Ectodermal cell (in vitro differentiated cells): ENCODE measurements around the gene NR2C1.

Experiments
- H3K27ac ChIP-seq: 2 replicates; pipeline ENCODE4 v1.7.0; 2013; ENCODE audit warnings: mild to moderate bottlenecking, low read depth, low read length; ENCODE audit not compliant: insufficient read depth, poor library complexity, severe bottlenecking
- H3K27me3 ChIP-seq: 2 replicates; pipeline ENCODE4 v1.7.0; 2013; ENCODE audit warnings: mild to moderate bottlenecking, low read length; ENCODE audit not compliant: insufficient read depth, control insufficient read depth, poor library complexity, severe bottlenecking
- H3K36me3 ChIP-seq: one replicate; pipeline ENCODE4 v1.7.0; 2013; ENCODE audit warnings: low read length; ENCODE audit not compliant: control insufficient read depth, insufficient read depth
- H3K4me1 ChIP-seq: one replicate; pipeline ENCODE4 v1.7.0; 2013; ENCODE audit warnings: low read length; ENCODE audit not compliant: control insufficient read depth, insufficient read depth
- H3K4me3 ChIP-seq: 2 replicates; pipeline ENCODE4 v1.7.0; 2013; ENCODE audit warnings: low read depth, low read length, control low read depth; ENCODE audit not compliant: insufficient read depth
- H3K9me3 ChIP-seq: 2 replicates; pipeline ENCODE4 v1.7.0; 2013; ENCODE audit warnings: mild to moderate bottlenecking, low read length, moderate library complexity; ENCODE audit not compliant: control insufficient read depth
- WGBS, 2 experiments: methylation state at CpG; one replicate each; pipeline ENCODE4 v1.1.7; 2013; ENCODE audit warnings: missing lambda C conversion rate in 2 of 2; 5-methylcytosine and 5-hydroxymethylcytosine counted together

NR2C1 gene

DNA sequence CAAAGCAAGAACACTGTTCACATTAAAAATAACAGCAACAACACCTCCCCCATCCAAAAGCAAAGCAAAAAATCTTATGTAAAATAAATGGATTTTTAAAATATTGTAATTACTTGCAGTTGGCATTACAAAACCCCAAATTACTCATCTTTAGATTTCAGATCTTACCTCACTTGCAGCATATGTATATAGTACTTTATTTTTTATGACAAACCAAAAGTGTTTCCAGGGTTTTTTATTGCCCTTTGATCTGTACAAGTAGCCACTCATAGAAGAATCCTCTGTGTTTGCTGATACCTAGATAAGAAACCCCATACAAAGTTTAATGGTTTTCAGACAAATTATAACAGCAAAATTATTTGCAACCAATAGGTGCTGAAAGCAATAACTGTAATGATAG is 12.2 kb upstream of the NR2C1 start:
- H3K27me3 ChIP-seq: no peaks in the 10 kb centered on the region
- H3K9me3 ChIP-seq: no peaks in the 10 kb centered on the region
- peaks cover 22% of the 10 kb centered on the region for H3K4me1 ChIP-seq
- H3K4me3 ChIP-seq: no peak overlapping the region
- H3K27ac ChIP-seq: no peak overlapping the region
- no peaks in the 10 kb centered on the region for H3K36me3 ChIP-seq

DNA sequence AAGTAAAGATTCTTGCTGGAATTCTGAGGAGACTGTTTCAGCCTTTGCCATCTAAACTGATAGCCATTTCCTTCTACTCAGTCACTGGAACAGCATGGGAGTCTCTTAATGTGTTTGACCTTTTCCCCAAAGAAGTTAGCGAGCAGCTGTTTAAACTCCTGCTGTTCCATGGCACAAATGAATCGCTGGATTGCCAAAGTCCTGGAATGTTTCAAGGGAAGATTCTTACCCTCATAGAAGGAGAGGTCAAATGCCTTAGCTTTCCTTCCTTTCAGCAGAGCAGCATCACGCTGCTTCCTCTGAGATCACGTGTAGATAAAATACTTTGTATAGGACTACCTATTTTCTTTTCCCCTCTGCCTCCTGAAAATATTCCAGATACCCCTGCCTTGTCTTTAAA is 10.5 kb upstream of the NR2C1 start:
- Histone ChIP-seq H3K27me3 (no peaks in the 10 kb centered on the region), H3K36me3 (no peaks in the 10 kb centered on the region), H3K9me3 (no peaks in the 10 kb centered on the region), H3K4me3 (no peak overlapping the region), H3K4me1 (peaks cover 22% of the 10 kb centered on the region), H3K27ac (peak overlapping the region; percentile 85)
- 11 to 14% methylated on average over 3 to 4 of the region's 4 CpGs for WGBS, 2 experiments

DNA sequence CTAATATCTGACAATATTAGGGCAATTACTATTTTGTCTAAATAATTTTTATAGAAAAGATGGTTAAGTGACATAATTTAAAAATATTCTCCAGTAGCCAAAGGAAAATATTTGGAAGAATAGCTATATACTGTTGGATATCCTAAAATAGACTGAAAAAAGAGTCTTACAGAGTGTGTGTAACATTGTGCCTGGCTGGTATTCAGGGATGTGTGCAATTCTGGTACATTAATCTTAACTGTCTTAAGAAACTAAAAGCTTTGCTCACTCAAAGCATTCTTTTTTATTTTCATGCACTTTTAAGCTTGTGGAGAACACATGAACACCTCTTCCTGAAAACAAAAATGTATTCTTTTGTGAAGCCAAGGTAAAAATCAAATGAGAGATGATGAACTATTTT is 10.1 kb upstream of the NR2C1 start:
- Histone ChIP-seq H3K36me3 (no peaks in the 10 kb centered on the region), H3K4me3 (no peak overlapping the region), H3K27ac (peak overlapping the region; percentile 85), H3K9me3 (no peaks in the 10 kb centered on the region), H3K27me3 (no peaks in the 10 kb centered on the region), H3K4me1 (peaks cover 22% of the 10 kb centered on the region)

DNA sequence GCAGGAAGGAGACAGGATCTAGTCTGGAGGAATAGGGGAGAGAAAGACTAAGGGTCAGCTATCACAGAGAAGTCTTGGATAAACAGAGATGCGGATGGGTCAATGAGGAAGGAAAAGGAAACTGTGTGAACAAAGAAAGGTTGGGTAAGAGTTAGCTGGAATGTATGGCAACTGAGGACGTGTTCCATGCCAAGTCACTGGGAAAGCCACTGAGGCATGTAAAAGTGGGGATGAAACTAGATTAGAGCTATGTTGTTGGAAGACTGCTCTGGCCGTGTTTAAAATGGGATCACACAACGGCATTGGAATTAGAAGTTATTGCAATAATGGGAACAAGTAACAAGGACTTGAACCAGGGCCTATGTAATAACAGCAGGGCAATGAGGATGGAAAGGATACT is 3.9 kb upstream of the NR2C1 start:
- Histone ChIP-seq H3K27ac (no peak overlapping the region), H3K27me3 (no peaks in the 10 kb centered on the region), H3K36me3 (no peaks in the 10 kb centered on the region), H3K4me3 (no peak overlapping the region), H3K4me1 (no peaks in the 10 kb centered on the region), H3K9me3 (no peaks in the 10 kb centered on the region)
- WGBS, 2 experiments: 95% methylated on average over 4 of the region's 4 CpGs

DNA sequence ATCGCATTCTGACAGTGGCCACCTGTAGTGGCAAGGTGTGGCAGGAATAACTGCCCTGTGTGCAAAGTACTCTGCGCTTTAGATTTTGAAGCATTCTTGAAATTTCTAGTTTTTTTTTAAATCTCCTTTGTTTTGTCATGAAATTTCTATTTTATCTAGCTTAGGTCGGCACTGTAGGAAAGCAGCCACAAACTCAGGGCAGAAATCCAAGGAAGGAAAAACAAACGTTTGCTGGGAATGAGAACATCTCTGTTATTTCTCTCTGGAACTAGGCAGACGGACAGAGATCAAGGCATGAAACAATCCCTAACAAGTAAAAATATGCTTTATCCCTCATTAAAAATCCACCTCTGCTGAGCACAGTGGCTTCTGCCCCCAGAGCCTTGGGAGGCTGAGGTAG is 1.3 kb upstream of the NR2C1 start:
- WGBS, 2 experiments: 89 to 90% methylated on average over 5 of the region's 5 CpGs
- Histone ChIP-seq H3K27me3 (no peaks in the 10 kb centered on the region), H3K27ac (no peak overlapping the region), H3K4me1 (no peaks in the 10 kb centered on the region), H3K36me3 (no peaks in the 10 kb centered on the region), H3K4me3 (no peak overlapping the region), H3K9me3 (no peaks in the 10 kb centered on the region)

DNA sequence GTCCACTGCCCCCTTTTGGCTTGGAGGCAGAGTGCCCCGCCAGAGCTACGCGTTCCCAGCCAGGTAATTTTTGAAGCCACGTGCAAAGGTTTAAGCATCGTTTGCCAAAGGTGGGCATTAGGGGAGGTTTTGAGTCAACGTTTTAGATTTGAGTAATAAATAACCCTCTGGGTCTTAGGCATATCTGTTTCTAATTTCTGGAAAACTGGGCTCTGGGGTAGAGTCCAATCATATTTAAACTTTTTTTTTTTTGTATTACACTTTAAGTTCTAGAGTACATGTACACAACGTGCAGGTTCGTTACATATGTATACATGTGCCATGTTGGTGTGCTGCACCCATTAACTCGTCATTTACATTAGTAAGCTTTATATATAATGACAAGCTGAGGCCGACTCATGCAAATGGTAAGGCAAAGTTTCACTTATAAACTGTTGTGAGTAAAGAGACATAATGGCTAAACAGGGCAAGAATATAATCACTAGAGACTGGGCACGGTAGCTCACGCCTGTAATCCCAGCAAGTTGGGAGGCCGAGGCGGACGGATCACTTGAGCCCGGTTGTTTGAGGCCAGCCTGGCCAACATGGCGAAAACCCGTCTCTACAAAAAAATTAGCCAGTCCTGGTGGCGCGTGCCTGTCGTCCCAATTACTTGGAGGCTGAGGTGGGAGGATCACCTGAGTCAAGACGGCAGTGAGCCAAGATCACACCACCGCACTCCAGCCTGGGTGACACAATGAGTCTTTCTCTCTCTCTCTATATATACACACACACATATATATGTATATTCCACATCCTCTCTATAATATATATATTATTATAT is 491 bp upstream of the NR2C1 start:
- peak overlapping the region; percentile 86 for H3K4me3 ChIP-seq
- no peaks in the 10 kb centered on the region for H3K27me3 ChIP-seq
- H3K36me3 ChIP-seq: no peaks in the 10 kb centered on the region
- no peaks in the 10 kb centered on the region for H3K9me3 ChIP-seq
- WGBS, 2 experiments: 62 to 64% methylated on average over 23 of the region's 23 CpGs
- H3K27ac ChIP-seq: no peak overlapping the region
- H3K4me1 ChIP-seq: no peaks in the 10 kb centered on the region

DNA sequence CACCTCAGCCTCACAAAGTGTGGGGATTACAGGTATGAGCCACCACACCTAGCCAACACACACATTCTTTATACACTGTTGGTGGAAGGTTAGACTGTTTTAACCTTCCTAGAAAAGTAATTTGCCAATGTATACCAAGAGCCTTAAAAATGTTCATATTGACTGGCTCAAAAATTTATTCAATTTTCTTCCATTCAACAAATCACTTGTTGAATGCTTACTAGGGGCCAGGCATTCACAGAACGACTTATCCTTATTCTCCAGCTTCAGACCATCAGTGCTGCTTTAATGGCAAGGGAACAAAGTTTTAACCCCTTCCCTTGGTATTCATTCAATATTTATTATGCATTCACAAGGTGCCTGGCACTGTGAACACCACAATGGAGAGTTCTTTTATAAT is 3.0 kb downstream of the NR2C1 start:
- H3K4me1 ChIP-seq: no peaks in the 10 kb centered on the region
- no peaks in the 10 kb centered on the region for H3K27me3 ChIP-seq
- peaks cover 18% of the 10 kb centered on the region for H3K36me3 ChIP-seq
- no peak overlapping the region for H3K27ac ChIP-seq
- 88 to 94% methylated on average over 1 of the region's 1 CpG for WGBS, 2 experiments
- H3K4me3 ChIP-seq: no peak overlapping the region
- H3K9me3 ChIP-seq: no peaks in the 10 kb centered on the region

DNA sequence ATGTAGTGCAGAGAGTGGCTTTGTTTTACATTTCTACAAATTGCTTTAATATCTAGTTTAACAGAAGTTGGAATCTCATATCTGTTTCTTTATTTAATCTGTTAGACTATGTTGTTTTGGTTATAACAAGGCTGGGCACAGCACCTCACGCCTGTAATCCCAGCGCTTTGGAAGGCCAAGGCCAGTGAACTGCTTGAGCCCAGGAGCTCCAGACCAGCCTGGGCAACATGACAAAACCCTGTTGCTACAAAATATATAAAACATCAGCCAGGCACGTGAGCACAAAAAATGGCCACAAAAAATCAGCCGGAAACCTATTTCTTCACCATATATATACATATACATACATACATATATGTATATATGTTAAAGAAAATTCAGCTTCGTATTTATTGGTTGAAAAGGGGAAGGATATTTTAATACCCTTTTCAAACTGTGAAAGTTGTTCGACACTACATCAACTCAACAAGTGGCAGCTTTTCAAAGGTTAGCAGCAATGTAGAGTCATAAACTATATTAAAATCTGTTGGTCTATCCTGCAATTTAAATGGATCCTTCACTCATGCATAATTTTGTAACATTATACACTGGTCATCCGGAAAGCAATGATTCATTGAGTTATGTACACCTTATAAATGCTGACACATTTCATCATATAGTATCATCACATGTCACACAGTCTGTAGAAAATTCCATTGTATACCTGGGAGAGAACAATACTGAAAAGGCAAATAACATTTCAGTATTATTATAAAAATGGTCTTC is 7.1 kb downstream of the NR2C1 start:
- Histone ChIP-seq H3K36me3 (peaks cover 39% of the 10 kb centered on the region), H3K4me3 (no peak overlapping the region), H3K9me3 (no peaks in the 10 kb centered on the region), H3K27me3 (no peaks in the 10 kb centered on the region), H3K27ac (no peak overlapping the region), H3K4me1 (no peaks in the 10 kb centered on the region)
- WGBS, 2 experiments: 93 to 96% methylated on average over 4 of the region's 7 CpGs

DNA sequence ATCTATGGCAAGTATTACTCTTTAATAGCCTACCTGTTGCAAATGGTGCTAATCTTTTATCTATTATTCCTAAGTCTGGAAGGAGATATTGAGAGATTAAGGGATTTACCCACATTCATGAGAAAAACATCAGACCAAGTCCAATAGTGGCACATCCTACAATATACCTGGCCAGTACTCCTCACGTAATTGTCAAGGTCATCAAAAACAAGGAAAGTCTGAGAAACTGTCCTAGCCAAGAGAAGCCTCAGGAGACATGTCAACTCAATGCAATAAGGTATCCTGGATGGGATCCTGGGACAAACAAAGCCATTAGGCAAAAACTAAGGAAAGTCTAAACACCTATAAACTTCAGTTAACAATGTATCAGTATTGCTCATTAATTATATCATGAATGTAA is 12.5 kb downstream of the NR2C1 start:
- H3K27ac ChIP-seq: no peak overlapping the region
- no peak overlapping the region for H3K4me3 ChIP-seq
- H3K27me3 ChIP-seq: no peaks in the 10 kb centered on the region
- H3K9me3 ChIP-seq: no peaks in the 10 kb centered on the region
- 100% methylated on average over 1 of the region's 1 CpG for WGBS, 2 experiments
- H3K4me1 ChIP-seq: no peaks in the 10 kb centered on the region
- H3K36me3 ChIP-seq: peaks cover 54% of the 10 kb centered on the region

DNA sequence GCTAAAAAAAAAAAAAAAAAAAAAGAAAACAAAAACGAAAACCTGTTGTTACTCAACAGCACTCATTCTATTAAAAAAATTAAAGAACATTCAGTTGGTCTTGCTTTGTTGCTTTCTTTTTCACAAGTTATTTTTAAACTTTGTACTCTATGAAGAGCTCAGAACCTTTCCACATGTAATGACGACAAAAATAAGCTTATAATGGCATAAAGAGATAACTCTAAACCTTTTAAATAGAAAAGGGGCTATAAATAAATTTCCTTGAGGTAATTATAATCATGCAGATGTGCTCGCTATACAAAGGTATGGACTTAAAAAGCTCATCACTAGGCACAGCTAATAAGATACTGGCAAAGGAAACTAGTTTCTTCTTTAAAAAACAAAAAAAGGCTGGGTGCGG is 13.4 kb downstream of the NR2C1 start:
- H3K27me3 ChIP-seq: no peaks in the 10 kb centered on the region
- no peak overlapping the region for H3K27ac ChIP-seq
- no peaks in the 10 kb centered on the region for H3K9me3 ChIP-seq
- H3K4me1 ChIP-seq: no peaks in the 10 kb centered on the region
- no peak overlapping the region for H3K4me3 ChIP-seq
- H3K36me3 ChIP-seq: peaks cover 46% of the 10 kb centered on the region
- 93 to 98% methylated on average over 2 to 3 of the region's 4 CpGs for WGBS, 2 experiments
